GOT3 (cell line): ENCODE measurements around the gene ICAM2.
"Not testable (repeated sequence)": the region's sequence is repeated elsewhere in the genome, so short reads cannot be mapped to it uniquely, and the experiment has no call there.

ENCODE experiments used
- DNase-seq: peaks from one replicate; lab custom pipeline; 2025; ENCODE audit warnings: mixed read lengths; lab: John Stamatoyannopoulos, UW

Gene ICAM2

DNA sequence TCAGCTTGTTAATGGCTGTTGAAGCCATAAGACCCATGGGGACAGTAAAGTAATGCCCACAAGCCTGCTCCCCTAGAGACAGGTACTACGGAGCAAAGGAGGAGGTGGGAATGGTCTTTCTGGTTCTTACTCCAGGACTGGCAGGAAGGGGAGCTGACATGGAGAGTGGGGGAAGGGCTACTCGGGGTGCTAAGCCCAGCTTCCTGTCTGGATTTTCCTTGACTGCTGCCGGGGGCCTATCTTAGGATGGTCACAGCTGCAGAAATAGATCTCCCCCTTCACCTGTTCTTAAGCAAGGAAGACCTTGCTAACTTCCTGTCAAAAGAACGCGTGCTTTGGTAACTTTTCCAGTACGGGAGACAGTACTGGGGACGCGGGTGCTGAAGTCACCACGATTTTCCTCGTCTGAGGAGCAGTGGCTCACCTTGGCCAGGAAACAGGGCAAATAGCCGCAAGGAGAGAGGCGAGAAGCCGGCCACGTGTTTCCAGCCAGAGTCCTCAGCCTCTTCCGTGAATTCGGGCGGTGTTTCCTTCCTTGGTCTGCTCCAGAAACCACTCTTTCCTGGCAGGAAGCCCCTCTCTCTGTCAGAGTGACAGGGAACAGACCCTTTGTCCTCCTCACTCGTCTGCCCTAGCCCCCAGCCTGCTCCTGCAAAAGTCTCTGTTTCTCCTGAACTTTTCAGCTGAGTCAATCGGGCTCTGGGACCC is 22.9 kb downstream of the ICAM2 start:
- DNase-seq = no peak

DNA sequence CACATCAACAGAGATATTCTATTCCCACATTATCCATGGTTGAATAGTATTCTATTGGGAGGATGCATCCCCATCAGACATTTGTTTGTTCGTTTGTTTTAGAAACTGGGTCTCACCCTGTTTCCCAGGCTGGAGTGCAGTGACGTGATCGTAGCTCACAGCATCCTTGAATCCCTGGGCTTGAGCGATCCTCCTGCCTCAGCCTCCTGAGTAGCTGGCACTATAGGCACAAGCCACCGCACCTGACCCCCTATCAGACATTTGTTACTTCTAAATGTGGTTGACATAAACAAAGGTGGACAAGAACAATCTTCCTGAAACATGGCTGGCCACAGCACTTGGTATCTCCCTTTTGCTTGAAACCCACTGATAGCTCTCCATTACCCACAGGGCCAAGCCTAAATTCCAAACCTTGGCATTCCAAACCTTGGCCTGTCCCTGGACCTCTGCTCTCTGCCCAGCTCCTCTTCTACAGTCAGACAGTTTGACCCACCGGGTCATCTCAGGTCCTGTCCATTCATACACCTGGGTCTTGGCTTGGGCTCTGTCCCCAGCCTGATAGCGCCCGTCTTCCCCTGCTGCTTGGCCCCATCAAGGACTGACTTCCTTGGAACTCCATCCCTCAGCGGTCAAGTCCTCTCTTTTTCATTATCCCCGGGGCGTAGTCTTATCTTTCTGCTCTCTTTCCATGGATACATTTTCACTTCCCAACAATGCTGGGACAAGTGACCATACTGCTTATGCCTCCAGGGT is 23.8 kb downstream of the ICAM2 start:
- DNase-seq = no peak

DNA sequence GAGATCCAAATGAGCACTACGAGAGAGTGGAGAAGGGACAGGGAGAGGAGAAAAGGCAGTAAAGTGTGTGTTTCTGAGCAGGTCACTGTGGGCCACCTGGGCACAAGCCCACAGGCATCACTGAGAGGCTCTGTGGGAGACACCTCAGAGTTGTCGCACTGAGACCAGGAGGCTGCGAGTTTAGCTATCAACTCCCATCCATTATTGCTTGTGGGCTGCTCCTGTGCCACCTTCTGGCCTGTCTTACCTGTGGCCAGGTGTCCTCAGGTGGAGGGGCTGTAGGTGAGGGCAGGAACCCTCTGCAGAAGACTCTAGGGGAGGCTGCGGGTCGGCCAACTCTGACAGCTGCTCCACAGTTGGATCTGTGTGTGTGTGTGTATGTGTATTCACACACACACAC is 24.8 kb downstream of the ICAM2 start:
- no peak for DNase-seq

DNA sequence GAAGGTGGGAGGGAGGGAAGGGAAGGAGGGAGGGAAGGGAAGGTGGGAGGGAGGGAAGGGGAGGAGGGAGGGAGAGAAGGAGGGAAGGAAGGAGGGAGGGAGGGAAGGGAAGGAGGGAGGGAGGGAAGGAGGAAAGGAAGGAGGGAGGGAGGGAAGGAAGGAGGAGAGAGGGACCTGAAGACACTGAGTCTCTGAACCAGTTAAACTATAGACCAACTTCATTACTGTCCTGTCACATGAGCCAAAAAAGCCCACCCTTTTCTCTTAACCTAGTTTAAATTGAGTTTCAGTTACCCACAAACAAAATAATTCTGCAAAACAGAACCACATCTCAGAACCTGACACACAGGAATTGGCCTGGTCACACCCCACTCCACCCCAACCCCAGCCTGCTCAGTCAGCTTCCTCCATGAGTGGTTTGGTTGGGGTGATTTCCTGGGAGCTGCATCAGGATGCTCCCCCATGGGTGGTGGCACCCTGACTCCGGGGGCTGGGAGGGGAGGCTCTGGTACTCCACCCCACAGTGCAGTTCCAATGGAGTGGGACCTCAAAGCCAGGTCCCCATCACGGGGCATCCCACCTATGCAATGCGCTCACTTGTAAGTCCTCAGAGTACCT is 27.0 kb downstream of the ICAM2 start:
- no peak for DNase-seq

DNA sequence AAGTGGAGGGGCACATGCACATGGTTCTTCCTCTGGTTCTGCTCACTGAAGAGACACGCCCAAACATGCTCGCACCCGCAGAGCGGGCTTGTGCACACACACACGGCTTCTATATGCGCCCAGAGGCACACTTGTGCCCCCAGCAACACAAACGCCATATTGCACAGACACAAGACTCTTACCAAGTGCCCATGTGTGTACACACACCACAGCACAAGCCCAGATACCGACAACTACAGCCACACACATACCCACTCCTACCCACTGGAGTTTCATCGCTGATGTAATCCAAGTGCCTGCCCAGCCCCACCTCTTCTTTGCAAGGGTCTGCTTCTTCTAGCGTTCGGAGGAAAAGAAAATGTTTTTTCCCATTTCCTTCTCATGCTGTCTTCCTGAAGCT is 28.8 kb downstream of the ICAM2 start:
- no peak for DNase-seq

DNA sequence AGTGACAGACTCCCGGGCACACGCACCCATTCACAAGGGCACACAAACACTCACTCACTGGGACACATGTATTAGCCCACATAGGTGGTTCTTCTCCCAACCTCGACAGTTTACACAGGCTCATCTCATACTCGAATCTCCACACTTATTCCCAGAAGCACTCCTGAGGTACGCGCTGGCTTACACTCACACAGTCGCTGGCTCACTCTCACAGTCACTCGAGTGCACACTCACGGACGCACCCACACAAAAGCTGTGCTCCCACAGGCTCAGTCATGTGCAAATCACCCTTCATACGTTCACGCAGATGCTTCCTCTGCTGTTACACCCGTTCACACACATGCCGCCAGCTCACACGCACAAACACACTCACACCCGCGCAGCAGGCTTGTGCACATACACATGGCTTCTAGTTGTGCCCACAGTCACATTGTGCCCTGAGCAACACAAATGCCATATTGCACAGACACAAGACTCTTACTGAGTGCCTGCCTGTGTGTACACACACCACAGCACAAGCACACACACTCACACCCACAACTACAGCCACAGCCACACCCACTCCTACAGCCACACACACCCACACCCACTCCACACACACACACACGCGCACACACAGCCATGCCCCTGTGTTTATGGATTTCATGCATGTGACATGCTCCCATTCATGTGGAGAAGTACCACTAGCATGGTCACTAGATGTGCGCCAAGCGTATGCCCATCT is 30.6 kb downstream of the ICAM2 start:
- no peak for DNase-seq

GRCh38 chr17:63988741-63989621 is 31.5 kb downstream of the ICAM2 start:
- DNase-seq = no peak

DNA sequence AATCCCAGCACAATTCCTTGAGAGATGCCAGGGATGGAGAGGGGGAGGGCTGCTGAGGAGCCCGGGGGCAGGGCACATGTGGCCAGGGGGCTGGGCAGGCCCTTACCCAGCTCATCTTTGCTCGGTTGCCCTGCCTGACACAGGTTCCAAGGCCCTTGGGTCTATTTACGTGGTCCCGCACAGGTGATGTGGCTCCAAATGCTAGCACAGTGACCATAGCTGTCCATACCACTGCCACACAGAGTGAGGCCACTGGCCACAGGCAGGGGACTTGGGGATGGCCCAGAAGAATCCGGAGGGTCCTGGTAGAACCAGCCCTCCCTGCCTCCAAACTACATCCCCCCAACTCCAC is 32.3 kb downstream of the ICAM2 start:
- DNase-seq = no peak

DNA sequence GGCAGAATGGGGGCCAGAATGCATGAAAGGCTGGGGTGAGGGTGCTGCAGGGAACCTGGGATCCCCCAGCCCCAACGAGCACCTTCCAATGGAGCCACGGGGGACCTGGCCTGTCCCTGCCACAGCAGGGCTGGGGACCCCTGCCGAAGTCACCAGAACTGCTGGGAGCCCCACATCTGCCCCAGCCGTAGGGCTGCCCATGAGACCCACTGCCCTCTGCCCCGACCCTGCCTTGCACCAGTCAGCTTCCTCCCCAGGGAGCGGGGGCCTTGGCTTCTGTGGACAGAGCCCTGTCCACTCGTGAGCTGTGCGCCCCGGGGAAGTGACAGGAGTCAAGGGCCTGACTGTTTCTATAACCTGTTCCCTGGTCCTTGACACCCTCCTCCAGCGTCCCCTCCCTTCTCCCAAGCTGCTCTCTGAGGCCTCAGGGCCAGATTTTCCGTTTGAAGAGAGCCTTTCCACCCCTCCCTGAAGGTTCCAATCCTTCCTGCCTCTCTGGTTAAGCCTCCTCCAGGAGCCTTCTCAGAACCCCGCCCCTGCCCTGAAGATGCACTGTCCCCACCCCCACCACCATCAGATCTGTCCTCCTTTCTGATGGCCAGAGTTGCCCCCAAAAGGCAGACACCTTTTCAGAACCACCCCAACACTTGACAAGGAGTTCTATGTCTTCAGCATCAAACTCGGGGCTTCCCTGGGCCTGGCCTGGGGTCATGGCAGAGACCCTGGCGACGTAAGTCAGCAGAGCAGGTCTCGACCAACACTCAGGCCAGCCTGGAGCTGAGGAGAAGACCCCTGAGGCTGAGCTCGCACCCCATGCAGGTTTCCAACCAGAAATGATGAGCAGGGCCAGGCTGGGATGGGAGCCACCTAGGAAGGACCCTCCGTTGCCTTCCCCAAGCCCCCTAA is 33.0 kb downstream of the ICAM2 start:
- DNase-seq = no peak

DNA sequence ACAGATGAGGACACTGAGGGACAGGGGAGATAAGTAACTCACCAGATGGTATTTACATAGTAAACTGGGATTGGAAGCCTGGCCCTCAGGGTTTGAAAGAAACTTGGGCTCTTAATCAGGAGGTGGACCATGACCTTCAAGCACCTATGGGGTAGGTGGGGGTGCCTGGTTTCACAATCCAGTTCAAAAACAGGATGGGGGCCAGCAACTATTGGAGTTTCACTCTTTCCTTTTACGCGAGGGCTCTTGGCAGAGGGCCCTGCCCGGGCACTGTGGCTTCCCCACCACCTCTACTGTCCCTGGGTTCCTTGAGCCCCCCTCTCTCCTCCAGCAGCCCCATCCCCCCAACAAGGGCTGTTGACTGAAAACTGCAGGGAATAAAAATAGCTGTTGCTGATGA is 33.6 kb downstream of the ICAM2 start:
- no peak for DNase-seq

DNA sequence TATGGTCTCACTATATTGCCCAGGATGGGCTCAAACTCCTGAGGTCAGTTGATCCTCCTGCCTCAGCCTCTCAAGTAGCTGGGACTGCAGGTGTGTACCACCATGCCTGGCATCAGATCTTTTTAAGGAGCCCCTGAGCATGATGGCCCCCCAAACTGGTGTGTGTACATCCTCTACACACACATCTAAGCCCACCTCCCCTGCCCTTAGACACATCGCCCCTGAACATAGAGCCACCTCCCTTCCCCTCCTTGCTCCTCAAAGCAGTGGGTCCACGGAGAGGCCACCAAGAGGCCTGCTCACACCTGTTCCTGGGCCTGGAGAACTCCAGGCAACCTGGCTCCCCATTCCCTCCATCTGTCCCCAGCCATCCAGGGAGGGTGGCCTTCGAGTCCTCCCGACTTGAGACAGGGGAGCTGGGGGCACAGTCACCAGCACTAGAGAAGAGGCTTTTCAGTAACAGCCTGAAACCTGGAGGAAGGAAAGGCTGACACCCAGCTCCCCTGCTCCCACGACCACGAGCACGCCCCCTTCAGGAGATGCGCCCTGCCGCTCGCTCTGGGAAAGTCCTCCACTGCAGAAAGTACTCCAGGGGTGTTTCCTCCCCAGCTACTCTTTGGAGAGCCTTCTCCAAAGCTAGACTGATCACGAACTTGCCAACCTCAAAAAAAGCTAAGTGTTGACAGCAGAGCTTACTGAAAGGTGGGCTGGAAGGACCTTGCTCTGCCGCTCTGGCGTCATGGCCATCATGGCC is 34.9 kb downstream of the ICAM2 start:
- no peak for DNase-seq

DNA sequence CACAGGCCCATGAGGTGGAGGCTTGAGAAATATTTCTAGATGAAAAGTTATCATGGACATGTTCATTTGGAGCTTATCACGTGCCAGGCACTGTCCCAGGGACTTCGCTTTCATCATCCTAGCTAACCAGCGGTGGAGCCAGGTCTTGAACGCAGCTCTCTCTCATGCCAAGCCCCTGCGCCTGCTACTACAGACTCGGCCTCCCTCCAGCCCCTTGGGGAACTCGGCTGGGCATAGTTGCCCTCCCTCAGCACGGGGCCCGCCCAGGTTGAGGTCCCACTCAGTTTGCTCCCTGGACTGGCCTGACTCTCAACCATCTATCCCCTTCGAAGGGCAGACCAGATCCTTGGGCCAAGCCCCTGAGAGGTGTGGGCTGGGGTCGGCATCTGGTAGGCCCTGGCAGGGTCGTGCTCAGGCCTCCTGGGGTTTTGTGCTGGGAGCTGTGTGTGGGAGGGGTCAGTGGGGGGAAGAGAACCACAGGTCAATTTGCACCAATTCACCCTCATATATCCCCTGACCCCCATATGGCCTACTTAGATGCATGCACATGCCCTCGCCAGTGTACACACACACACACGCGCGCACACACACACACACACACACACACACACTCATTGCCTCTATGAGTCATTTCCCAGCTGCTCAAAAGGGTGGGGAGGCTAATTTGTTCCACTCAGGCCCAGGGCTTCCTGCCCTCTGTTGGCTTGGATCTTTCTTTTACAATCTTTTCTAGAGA is 35.6 kb downstream of the ICAM2 start:
- peak; percentile 21 for DNase-seq

DNA sequence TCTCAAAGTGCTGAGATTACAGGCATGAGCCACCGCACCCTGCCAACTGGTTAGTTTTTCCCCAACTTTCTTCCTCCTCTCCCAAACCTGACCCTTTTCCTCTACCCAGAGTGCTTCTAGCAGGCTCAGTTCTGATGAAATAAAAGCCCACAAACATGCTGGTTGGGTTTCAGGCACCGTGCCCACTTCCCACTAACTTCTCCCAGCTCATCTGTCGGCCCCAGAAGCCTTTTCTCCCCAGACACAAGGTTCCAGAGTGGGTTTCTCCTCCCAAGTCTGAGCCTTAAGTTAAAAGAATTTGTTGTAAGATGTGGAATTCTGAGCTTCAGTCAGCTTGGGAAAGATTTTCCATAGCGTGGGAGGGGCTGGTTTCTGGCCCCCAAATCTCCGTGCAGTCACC is 36.2 kb downstream of the ICAM2 start:
- no peak for DNase-seq

- DNase-seq = no peak
Observed at GRCh38 chr17:63983320-63983719, 37.1 kb downstream of the ICAM2 start.

DNA sequence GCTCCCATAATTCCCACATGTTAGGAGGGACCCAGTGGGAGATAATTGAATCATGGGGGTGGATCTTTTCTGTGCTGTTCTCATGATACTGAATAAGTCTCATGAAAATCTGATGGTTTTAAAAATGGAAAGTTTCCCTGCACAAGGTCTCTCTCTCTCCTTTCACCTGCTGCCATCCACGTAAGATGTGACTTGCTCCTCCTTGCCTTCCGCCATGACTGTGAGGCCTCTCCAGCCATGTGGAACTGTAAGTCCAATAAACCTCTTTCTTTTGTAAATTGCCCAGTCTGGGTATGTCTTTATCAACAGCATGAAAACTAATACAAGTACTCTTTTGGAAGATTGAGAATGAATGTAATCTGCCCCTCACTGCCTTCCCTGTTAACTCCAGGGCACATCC is 37.8 kb downstream of the ICAM2 start:
- DNase-seq = not testable (repeated sequence)

DNA sequence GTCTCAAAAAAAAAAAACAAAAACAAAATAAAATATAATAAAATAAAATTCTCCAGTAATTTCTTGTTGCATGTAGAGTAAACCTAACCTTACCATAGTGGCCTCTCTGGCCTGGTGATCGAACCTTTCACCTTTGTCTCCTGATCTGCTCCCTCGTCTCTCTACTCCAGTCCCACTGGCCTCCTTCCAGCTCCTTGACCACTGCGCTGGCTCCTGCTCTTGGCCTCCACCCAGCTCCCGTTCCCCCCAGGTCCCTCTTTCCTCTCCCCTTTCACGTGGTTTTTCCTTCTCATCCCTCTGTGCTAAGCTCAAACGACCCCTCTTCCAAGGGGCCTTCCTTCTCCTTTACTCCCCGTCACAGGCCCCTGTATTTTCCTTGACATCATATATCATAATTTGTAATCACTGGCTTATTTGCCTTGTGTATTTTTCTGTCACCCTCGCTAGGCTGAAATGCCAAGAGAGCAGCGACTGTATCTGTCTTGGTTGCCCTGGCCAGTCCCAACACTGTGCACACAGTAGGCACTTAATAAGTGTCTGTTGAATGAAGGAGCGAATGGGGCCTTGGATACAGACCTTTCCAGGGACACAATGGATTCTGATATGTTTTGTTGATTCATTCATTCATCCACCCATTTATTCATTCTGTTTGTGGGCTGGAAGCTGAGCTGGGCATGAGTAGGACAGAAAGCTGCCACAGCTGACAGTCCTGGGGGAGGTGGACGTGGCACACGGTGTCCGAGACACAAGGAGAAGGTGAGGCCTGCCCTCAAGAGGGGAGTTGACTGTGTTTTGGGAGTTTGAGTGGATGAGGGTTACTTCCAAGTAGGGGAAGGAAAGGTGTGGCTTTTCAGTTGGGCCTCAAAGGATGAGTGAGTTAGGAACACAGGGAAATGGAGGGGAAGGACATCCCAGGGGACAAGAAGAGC is 41.9 kb downstream of the ICAM2 start:
- no peak for DNase-seq

- no peak for DNase-seq
Observed at GRCh38 chr17:63976702-63977101, 43.7 kb downstream of the ICAM2 start.

DNA sequence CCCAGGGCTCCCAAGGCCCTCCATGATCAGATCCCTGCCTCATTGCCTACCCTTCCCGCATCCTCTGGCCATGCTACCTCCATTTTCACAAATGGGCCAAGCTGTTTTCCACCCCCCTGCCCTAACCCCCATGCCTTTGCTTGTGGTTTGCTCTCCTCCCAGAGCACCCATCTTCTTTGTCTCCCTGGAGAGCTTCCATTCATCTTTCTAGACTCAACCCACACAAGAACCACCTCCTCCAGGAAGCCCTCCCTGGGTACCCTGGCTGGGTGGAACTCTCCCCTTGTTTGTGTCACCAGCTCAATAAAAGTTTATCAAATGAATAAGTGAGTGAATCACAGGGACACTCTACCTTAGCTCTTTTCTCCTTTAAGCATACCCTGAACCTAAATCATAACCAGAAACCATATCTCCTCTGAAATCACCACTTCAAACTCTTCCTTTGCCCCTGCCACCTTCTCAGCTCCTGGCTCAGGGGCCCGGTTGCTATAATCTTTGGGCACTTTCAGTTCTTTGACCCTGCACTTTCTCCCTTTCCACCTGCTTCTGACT is 44.8 kb downstream of the ICAM2 start:
- no peak for DNase-seq
